ENCODE measurements around the gene KCNK15. TPM values are rescaled to one million over a fixed set of nuclear protein-coding genes. Genes with fewer than 3 reads are reported as not detected.

The KCNK15 gene
- total and polyA plus RNA-seq, 2 donors (not counting 1 experiment from before 2014, with no cell fraction given), result 0.17 TPM; not detected in 1

GRCh38 chr20:44796311-44796710 lies 50.6 kb downstream of the KCNK15 start:
- H3K9me3 ChIP-seq (ENCODE audit: control extremely low read depth in 1 of 3, control insufficient read depth in 2 of 3, insufficient read depth in 1 of 3, low read length in 2 of 3), result no peaks in the 10 kb centered on the region
- TF ChIP-seq CTCF (IDR thresholded peaks at IDR 0.05) (no peak), EZH2 (IDR thresholded peaks at IDR 0.05; ENCODE audit: borderline replicate concordance, insufficient read depth, low read depth, low read length, poor library complexity, severe bottlenecking) (no peak)
- peaks cover 0 to 4% (median 2%) of the 10 kb centered on the region in 4 experiments for H3K27me3 ChIP-seq (replicated peaks in 1 of 4; ENCODE audit: control extremely low read depth in 1 of 4, control insufficient read depth in 3 of 4, insufficient read depth in 4 of 4, low read length in 3 of 4)
- POLR2A ChIA-PET, result no interaction called here
- Mint-ChIP-seq H3K27me3 (peaks cover 17% of the 10 kb centered on the region), H3K27ac (no peak overlapping the region), H3K4me3 (no peak overlapping the region), H3K4me1 (no peaks in the 10 kb centered on the region), H3K9me3 (ENCODE audit: insufficient read depth) (no peaks in the 10 kb centered on the region)
- CTCF ChIA-PET, result no interaction called here
- H3K79me2 ChIP-seq (ENCODE audit: control insufficient read depth, insufficient read depth, low read length), result no peaks in the 10 kb centered on the region
- no peak overlapping the region for H3K27ac ChIP-seq (ENCODE audit: low read length in 2 of 2)
- H3K4me3 ChIP-seq (ENCODE audit: control extremely low read depth in 1 of 5, extremely low read depth in 1 of 5, insufficient read depth in 1 of 5, low read depth in 2 of 5, low read length in 4 of 5), result no peak overlapping the region
- no peak overlapping the region for H3K4me2 ChIP-seq (replicated peaks; ENCODE audit: low read depth, low read length, poor library complexity, severe bottlenecking)
- no peak overlapping the region for H3K9ac ChIP-seq (ENCODE audit: low read length)
- H2AFZ ChIP-seq (ENCODE audit: insufficient read depth, low read depth, low read length, poor library complexity, severe bottlenecking), result no peak overlapping the region
- H4K20me1 ChIP-seq (ENCODE audit: control insufficient read depth, insufficient read depth, low read length, poor library complexity, severe bottlenecking), result no peaks in the 10 kb centered on the region
- DNase-seq (no peak), ATAC-seq (ENCODE audit: low read depth) (no peak)
- no peaks in the 10 kb centered on the region for H3K4me1 ChIP-seq (ENCODE audit: control insufficient read depth in 2 of 2, insufficient read depth in 2 of 2, low read length in 2 of 2)
- intact Hi-C loops (cut with micrococcal nuclease), result no loop called here
- H3K36me3 ChIP-seq (replicated peaks in 1 of 2; ENCODE audit: control extremely low read depth in 1 of 2, control insufficient read depth in 1 of 2, extremely low read depth in 1 of 2, insufficient read depth in 2 of 2, low read length in 1 of 2), result no peaks in the 10 kb centered on the region

DNA sequence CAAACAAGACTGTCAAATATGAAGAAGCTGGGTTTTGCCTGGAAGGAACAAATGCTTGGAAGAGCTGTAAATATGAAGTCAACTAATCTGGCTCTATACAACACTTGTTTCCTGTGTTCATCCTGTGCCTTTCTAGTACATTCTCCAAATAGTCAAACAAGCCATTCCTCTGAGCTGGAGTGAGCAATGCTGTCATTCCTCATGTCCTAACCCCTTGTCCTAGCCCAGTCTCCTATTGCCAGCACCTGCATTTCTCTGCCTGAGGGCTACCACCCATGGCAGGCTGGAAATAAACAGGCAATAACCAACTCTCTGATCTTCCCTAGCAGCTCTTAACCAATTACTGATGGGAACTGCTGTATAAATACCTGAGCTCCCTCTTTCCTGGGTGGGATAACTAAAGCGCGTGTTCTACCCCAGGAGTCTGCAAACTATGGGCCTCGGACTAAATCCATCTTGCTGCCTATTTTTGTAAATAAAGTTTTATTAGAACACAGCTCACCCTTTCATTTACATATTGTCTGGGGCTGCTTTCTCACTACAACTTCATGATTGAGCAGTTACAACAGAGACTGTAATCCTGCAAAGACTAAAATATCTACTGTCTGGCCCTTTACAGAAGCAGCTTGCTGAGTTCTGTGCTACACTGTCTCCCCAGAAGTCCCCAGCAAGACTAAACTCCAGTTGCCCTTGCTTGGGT lies 51.2 kb downstream of the KCNK15 start:
- Histone ChIP-seq H3K27me3 (replicated peaks in 1 of 4; ENCODE audit: control extremely low read depth in 1 of 4, control insufficient read depth in 3 of 4, insufficient read depth in 4 of 4, low read length in 3 of 4) (peaks cover 0 to 4% (median 2%) of the 10 kb centered on the region in 4 experiments), H3K9ac (ENCODE audit: low read length) (no peak overlapping the region), H2AFZ (ENCODE audit: insufficient read depth, low read depth, low read length, poor library complexity, severe bottlenecking) (no peak overlapping the region), H3K9me3 (ENCODE audit: control extremely low read depth in 1 of 3, control insufficient read depth in 2 of 3, insufficient read depth in 1 of 3, low read length in 2 of 3) (no peaks in the 10 kb centered on the region), H3K79me2 (ENCODE audit: control insufficient read depth, insufficient read depth, low read length) (no peaks in the 10 kb centered on the region), H3K4me3 (ENCODE audit: control extremely low read depth in 1 of 5, extremely low read depth in 1 of 5, insufficient read depth in 1 of 5, low read depth in 2 of 5, low read length in 4 of 5) (no peak overlapping the region), H4K20me1 (ENCODE audit: control insufficient read depth, insufficient read depth, low read length, poor library complexity, severe bottlenecking) (no peaks in the 10 kb centered on the region), H3K4me2 (replicated peaks; ENCODE audit: low read depth, low read length, poor library complexity, severe bottlenecking) (no peak overlapping the region), H3K4me1 (ENCODE audit: control insufficient read depth in 2 of 2, insufficient read depth in 2 of 2, low read length in 2 of 2) (no peaks in the 10 kb centered on the region), H3K27ac (ENCODE audit: low read length in 2 of 2) (no peak overlapping the region), H3K36me3 (replicated peaks in 1 of 2; ENCODE audit: control extremely low read depth in 1 of 2, control insufficient read depth in 1 of 2, extremely low read depth in 1 of 2, insufficient read depth in 2 of 2, low read length in 1 of 2) (no peaks in the 10 kb centered on the region)
- no peak overlapping the region for H3K4me3 Mint-ChIP-seq
- DNase-seq (no peak), ATAC-seq (ENCODE audit: low read depth) (no peak)
- intact Hi-C loops (cut with micrococcal nuclease), result no loop called here
- WGBS (ENCODE audit: insufficient coverage), result no CpG with 5 or more reads among the region's 3 CpGs
- no peaks in the 10 kb centered on the region for H3K9me3 Mint-ChIP-seq (ENCODE audit: insufficient read depth)
- TF ChIP-seq EZH2 (IDR thresholded peaks at IDR 0.05; ENCODE audit: borderline replicate concordance, insufficient read depth, low read depth, low read length, poor library complexity, severe bottlenecking) (no peak), CTCF (IDR thresholded peaks at IDR 0.05) (no peak)
- peaks cover 13% of the 10 kb centered on the region for H3K27me3 Mint-ChIP-seq
- ChIA-PET CTCF (no interaction called here), POLR2A (no interaction called here)
- H3K27ac Mint-ChIP-seq, result no peak overlapping the region
- no peaks in the 10 kb centered on the region for H3K4me1 Mint-ChIP-seq
